Sigmoid colon (tissue), 7 donors: ENCODE measurements around the gene HIBADH. TPM values are rescaled to one million over a fixed set of nuclear protein-coding genes. Genes with fewer than 3 reads are reported as not detected.
A peak's percentile ranks its signal among the peaks of the same experiment; 100 is the strongest.

ENCODE experiments used
- DNase-seq: peaks from one replicate; pipeline ENCODE4 v3.0.0-alpha.2; 2019
- H3K27ac ChIP-seq, 4 donors: fragments of 200-600 bp; sonication (generic); one replicate each; pipeline ENCODE4 v1.5.1; 2016 to 2019; ENCODE audit warnings: mild to moderate bottlenecking in 1 of 4
- H3K27me3 ChIP-seq, 3 donors: fragments of 200-600 bp; sonication (generic); one replicate each; pipeline ENCODE4 v1.5.1; 2019; ENCODE audit warnings: mild to moderate bottlenecking in 1 of 3
- H3K36me3 ChIP-seq, 4 donors: fragments of 200-600 bp; sonication (generic); one replicate each; pipeline ENCODE4 v1.5.1; 2016 to 2019
- H3K4me1 ChIP-seq, 4 donors: fragments of 200-600 bp; sonication (generic); one replicate each; pipeline ENCODE4 v1.5.1; 2017 to 2019
- H3K4me3 ChIP-seq, 4 donors: fragments of 200-600 bp; sonication (generic); one replicate each; pipeline ENCODE4 v1.5.1; 2017 to 2019; ENCODE audit warnings: mild to moderate bottlenecking in 2 of 4, moderate library complexity in 1 of 4
- H3K9me3 ChIP-seq, 4 donors: fragments of 200-600 bp in 3 of 4; sonication (generic) in 3 of 4; one replicate each; pipeline versions ENCODE4 v1.5.1 to v1.6.1; 2013 to 2019
- EP300 ChIP-seq, 4 donors: sonication (generic); formaldehyde crosslinking; IDR thresholded peaks; one replicate each; pipeline ENCODE4 v1.6.1; 2017; ENCODE audit warnings: antibody characterized with exemption in 4 of 4
- POLR2A ChIP-seq, 2 donors: fragments of 450-650 bp; IDR thresholded peaks; one replicate each; pipeline ENCODE4 v1.6.1; 2016; ENCODE audit warnings: antibody characterized with exemption in 2 of 2, mild to moderate bottlenecking in 2 of 2, moderate library complexity in 2 of 2
- POLR2AphosphoS5 ChIP-seq, 4 donors: sonication (generic); formaldehyde crosslinking; IDR thresholded peaks; one replicate each; pipeline ENCODE4 v1.6.1; 2017; ENCODE audit warnings: antibody characterized with exemption in 4 of 4
- WGBS, 2 donors: extraction: QIAGEN DNeasy Blood & Tissue Kit; methylation state at CpG; one replicate each; pipeline ENCODE4 v1.1.7; 2013; 5-methylcytosine and 5-hydroxymethylcytosine counted together
- intact Hi-C: fragments of 100-400 bp; cut with DNase I; formaldehyde crosslinking; loops from one replicate; pipeline ENCODE4 v1.15.1; 2023
- polyA plus RNA-seq, 3 donors: library from polyadenylated mRNA; stranded (reverse); fragments of 200-250 nt; gene quantifications; one replicate each; pipeline ENCODE4 v1.2.3, GENCODE V29; 2013
- total RNA-seq, 4 donors: library from RNA; depleted of rRNA; stranded (reverse); fragments of >200 nt; gene quantifications; one replicate each; pipeline ENCODE4 v1.1.0, GENCODE V29; 2016
- TF ChIP-seq, protein P1 (sequence below), 4 experiments: fragments of 450-650 bp in 3 of 4; fragments of 200-600 bp in 1 of 4; IDR thresholded peaks; one replicate each; pipeline ENCODE4 v1.5.1; 2016 to 2019; ENCODE audit warnings: antibody characterized with exemption in 4 of 4, mild to moderate bottlenecking in 3 of 4, moderate library complexity in 2 of 4
- donor health status: healthy with polysubstance abuse.
- donor health status: Bipolar disorder and iron deficiency.
- donor health status: healthy.

Gene HIBADH
- total and polyA plus RNA-seq, 7 donors, result 23.4 to 89.5 (median 63.5) TPM

DNA sequence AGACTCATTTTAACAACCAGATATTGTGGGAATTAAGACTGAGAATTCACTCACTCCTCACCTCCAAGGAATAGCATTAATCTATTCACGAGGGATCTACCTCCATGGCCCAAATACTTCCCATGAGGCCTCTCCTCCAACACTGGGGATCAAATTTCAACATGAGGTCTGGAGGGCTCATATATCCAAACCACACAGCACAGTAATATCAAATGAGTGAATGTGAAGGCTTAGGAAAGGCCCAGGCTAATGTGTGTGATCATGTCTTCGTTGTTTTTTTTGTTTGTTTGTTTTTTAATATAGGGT lies 46.5 kb downstream of the HIBADH start:
- intact Hi-C loops, result loop anchor here (5.0 kb wide), 1 partner anchor 41 kb away; no protein-coding TSS in a partner anchor
- Histone ChIP-seq H3K4me1 (peaks cover 0 to 1% (median 0%) of the 10 kb centered on the region in 4 donors), H3K9me3 (peaks cover 0 to 16% (median 10%) of the 10 kb centered on the region in 4 donors), H3K27ac (no peak overlapping the region), H3K4me3 (no peak overlapping the region), H3K36me3 (peaks cover 0 to 10% (median 0%) of the 10 kb centered on the region in 4 donors), H3K27me3 (no peaks in the 10 kb centered on the region)
- TF ChIP-seq EP300 (IDR thresholded peaks at IDR 0.05) (no peak), POLR2A (IDR thresholded peaks at IDR 0.05) (no peak), POLR2AphosphoS5 (IDR thresholded peaks at IDR 0.05) (no peak)
- TF ChIP-seq, protein P1, sequence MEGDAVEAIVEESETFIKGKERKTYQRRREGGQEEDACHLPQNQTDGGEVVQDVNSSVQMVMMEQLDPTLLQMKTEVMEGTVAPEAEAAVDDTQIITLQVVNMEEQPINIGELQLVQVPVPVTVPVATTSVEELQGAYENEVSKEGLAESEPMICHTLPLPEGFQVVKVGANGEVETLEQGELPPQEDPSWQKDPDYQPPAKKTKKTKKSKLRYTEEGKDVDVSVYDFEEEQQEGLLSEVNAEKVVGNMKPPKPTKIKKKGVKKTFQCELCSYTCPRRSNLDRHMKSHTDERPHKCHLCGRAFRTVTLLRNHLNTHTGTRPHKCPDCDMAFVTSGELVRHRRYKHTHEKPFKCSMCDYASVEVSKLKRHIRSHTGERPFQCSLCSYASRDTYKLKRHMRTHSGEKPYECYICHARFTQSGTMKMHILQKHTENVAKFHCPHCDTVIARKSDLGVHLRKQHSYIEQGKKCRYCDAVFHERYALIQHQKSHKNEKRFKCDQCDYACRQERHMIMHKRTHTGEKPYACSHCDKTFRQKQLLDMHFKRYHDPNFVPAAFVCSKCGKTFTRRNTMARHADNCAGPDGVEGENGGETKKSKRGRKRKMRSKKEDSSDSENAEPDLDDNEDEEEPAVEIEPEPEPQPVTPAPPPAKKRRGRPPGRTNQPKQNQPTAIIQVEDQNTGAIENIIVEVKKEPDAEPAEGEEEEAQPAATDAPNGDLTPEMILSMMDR (IDR thresholded peaks at IDR 0.05), result no peak
- 94 to 96% methylated on average over 2 of the region's 2 CpGs for WGBS, 2 donors
- no peak for DNase-seq

DNA sequence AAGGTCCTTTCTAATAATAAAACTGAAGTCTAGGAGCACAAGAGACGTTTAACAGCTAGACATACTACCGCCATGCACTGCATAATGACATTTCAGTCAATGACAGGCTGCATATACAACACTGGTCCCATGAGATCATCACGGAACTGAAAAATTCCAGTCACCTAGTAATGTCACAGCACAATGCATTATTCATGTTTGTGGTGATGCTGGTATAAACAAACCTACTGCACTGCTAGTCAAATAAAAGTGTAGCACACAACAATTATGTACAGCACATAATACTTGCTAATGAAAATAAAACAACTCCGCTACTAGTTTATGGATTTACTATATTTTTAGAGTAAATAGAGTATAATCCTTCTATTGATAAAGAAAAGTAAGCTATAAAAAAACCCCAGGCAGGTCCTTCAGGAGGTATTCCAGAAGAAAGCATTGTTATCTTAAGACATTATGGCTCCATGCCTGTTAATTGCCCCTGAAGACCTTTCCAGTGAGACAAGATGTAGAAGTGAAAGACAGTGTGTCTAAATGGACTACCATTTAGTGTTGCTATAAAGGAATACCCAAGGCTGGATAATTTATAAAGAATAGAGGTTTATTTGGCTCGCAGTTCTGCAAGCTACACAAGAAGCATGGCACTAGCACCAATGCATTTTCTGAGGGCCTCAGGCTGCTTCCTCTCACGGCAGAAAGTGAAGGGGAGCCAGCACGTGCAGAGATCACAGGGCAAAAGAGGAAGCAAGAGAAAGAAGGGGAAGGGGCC lies 47.1 kb downstream of the HIBADH start:
- TF ChIP-seq EP300 (IDR thresholded peaks at IDR 0.05), result no peak
- TF ChIP-seq POLR2A (IDR thresholded peaks at IDR 0.05), result no peak
- TF ChIP-seq, protein P1 (IDR thresholded peaks at IDR 0.05), result no peak
- no peak for TF ChIP-seq POLR2AphosphoS5 (IDR thresholded peaks at IDR 0.05)
- Histone ChIP-seq H3K4me1 (peaks cover 0 to 6% (median 0%) of the 10 kb centered on the region in 4 donors), H3K27ac (no peak overlapping the region), H3K9me3 (peaks cover 0 to 14% (median 10%) of the 10 kb centered on the region in 4 donors), H3K36me3 (peaks cover 0 to 10% (median 0%) of the 10 kb centered on the region in 4 donors), H3K4me3 (no peak overlapping the region), H3K27me3 (no peaks in the 10 kb centered on the region)
- DNase-seq, result no peak
- intact Hi-C loops, result loop anchor here (5.0 kb wide), 1 partner anchor 42 kb away; no protein-coding TSS in a partner anchor
- 86% methylated on average over 7 of the region's 7 CpGs for WGBS, 2 donors

DNA sequence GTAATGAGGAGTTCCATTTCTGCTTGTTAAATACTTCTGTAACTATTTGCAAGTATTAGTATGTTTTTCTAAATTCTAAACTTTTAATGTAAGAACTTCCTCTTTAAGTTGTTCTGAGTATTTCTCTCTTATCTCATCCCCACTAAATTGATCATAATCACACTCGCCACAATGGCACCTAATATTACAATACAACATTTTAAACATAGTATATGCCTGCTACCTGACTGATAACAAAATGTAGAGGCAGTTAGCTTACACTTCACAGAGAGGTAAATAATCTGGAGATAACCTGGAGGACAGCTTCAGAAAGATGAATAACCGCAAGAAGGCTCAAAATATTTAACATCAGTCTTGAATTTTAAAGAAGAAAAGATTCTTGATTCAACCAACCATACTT lies 48.6 kb downstream of the HIBADH start:
- WGBS, 2 donors, result 68 to 88% methylated on average over 2 of the region's 2 CpGs

DNA sequence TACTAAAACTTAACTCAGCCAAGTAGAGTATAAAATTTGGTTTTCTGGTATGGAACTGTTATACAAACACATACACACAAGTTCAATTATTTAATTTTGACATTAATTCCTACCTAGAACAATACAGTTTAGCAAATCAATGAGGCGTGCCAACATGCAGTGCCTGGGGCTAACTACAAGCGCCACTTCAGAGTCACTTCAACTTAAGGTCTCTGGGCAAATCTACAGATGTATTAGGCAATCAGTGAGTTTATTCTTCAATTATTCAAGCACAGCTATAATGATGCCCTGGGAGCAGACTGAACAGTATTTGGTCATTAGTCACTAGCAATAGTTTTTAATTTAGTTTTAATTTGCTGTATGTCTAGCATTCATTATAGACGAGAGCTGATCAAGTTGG lies 51.6 kb downstream of the HIBADH start:
- no peak for TF ChIP-seq POLR2A (IDR thresholded peaks at IDR 0.05)
- TF ChIP-seq, protein P1 (IDR thresholded peaks at IDR 0.05), result no peak
- no peak for TF ChIP-seq POLR2AphosphoS5 (IDR thresholded peaks at IDR 0.05)
- TF ChIP-seq EP300 (IDR thresholded peaks at IDR 0.05), result no peak
- peaks cover 0 to 5% (median 0%) of the 10 kb centered on the region in 4 donors for H3K36me3 ChIP-seq
- H3K9me3 ChIP-seq, result no peaks in the 10 kb centered on the region
- intact Hi-C loops, result no loop called here
- H3K27me3 ChIP-seq, result no peaks in the 10 kb centered on the region
- peaks cover 0 to 37% (median 19%) of the 10 kb centered on the region in 4 donors for H3K4me1 ChIP-seq
- no peak for DNase-seq
- H3K4me3 ChIP-seq, result no peak overlapping the region
- WGBS, 2 donors, result 90 to 97% methylated on average over 3 of the region's 3 CpGs
- peak overlapping the region in 1 of 4 donors; percentile 12 for H3K27ac ChIP-seq

More for the DNA sequence above, 48.6 kb downstream of the HIBADH start:
- H3K27me3 ChIP-seq, result no peaks in the 10 kb centered on the region
- intact Hi-C loops, result no loop called here
- H3K4me1 ChIP-seq, result peaks cover 0 to 16% (median under 1%) of the 10 kb centered on the region in 4 donors
- H3K4me3 ChIP-seq, result no peak overlapping the region
- H3K27ac ChIP-seq, result no peak overlapping the region
- DNase-seq, result no peak
- TF ChIP-seq EP300 (IDR thresholded peaks at IDR 0.05), result no peak
- TF ChIP-seq, protein P1 (IDR thresholded peaks at IDR 0.05), result no peak
- TF ChIP-seq POLR2AphosphoS5 (IDR thresholded peaks at IDR 0.05), result no peak
- no peak for TF ChIP-seq POLR2A (IDR thresholded peaks at IDR 0.05)
- H3K9me3 ChIP-seq, result peaks cover 0 to 6% (median 0%) of the 10 kb centered on the region in 4 donors
- H3K36me3 ChIP-seq, result peaks cover 0 to 10% (median 0%) of the 10 kb centered on the region in 4 donors
